HG03135 (cell line): ENCODE results near the gene GKN1.

Experiments
- ATAC-seq: cut with Tn5 transposase; IDR thresholded peaks from one replicate; pipeline ENCODE4 v1.9.1; 2021; ENCODE audit warnings: mild to moderate bottlenecking, moderate library complexity; ENCODE audit not compliant: unreplicated experiment

Gene GKN1, protein sequence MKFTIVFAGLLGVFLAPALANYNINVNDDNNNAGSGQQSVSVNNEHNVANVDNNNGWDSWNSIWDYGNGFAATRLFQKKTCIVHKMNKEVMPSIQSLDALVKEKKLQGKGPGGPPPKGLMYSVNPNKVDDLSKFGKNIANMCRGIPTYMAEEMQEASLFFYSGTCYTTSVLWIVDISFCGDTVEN

GRCh38 chr2:68974251-68974650, at the start of gene GKN1:
TSS of gene GKN1 (plus strand) at chr2:68974636. CDS start at chr2:68974678, 42 bp downstream.
- no peak for ATAC-seq

- ATAC-seq = no peak
These were observed 49.0 kb upstream of the GKN1 start for GRCh38 chr2:68925295-68925896.

DNA sequence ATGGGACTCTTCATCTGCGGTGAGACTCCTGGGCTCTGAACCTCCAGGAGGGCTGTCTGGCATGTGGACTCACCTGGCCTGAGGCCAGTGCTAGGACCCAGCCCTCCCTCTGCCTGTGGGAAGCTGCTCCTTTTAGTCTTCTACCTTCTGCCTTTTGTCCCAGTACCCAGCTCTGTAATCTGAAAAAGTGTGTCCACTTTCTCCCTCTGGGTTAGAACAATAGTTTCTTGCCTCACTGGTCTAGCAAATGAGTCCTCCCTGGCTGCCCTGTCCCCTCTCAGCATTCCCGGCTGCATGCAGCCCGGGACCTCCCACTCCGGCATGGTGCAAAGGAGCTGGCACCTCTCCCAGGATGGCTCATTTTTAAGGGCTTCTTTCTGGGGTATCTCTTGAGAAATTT, 47.6 kb upstream of the GKN1 start:
- ATAC-seq = no peak

DNA sequence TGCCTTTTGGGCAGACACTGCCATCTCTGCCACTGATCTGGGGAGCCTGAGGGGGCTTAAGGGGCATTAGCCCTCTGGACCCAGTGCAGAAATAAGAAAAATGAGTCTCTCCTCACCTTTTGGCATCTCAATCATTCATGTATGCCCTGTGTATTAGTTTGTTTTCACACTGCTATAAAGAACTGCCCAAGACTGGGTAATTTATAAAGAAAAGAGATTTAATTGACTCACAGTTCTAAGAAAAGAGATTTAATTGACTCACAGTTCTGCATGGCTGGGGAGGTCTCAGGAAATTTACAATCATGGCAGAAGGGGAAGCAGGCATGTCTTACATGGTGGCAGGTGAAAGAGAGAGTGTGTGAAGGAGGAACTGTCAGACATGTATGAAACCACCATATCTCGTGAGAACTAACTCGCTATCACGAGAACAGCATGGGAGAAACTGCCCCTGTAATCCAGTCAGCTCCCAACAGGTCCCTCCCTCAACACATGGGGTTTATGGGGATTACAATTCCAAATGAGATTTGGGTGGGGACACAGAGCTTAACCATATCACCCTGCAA, 43.2 kb upstream of the GKN1 start:
- no peak for ATAC-seq

- no peak for ATAC-seq
These were observed 42.6 kb upstream of the GKN1 start for GRCh38 chr2:68931799-68932198.

- no peak for ATAC-seq
These were observed 42.0 kb upstream of the GKN1 start for GRCh38 chr2:68932402-68932801.

DNA sequence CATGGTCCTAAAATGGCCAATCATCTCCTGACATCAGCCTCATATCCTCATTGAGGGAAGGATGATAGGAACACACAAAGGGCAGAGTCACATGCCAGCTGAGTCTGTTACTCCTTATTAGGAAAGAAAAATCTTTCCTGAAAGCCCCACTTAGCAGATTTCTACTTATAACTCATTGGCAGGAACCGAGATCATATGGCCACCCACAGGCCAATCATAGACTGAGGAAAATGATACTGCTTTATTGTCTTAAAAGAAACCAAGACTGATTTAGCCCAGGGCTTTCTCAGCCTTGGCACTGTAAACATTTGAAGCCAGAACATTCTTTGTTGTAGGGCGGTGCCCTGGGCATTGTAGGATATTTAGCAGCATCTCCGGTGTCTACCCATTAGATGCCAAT, 40.4 kb upstream of the GKN1 start:
- ATAC-seq = no peak

DNA sequence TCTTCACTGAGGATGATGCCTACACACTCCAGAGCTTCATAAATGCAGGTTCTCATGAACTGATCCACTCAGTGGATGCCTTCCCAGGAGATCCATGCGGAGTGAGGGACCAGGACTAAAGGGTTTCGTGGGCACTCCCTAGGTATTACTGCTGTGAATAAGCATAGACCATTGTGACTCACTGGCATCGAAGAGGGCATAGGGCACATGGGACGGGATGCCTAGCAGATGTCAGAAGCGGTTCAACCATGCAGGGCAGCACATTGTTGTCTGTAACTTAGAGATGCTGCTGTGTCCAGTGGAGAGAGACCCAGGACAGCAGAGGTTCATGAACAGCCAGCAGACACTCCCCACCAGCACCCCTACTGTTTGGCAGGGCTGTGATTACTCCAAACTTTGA, 39.0 kb upstream of the GKN1 start:
- no peak for ATAC-seq

DNA sequence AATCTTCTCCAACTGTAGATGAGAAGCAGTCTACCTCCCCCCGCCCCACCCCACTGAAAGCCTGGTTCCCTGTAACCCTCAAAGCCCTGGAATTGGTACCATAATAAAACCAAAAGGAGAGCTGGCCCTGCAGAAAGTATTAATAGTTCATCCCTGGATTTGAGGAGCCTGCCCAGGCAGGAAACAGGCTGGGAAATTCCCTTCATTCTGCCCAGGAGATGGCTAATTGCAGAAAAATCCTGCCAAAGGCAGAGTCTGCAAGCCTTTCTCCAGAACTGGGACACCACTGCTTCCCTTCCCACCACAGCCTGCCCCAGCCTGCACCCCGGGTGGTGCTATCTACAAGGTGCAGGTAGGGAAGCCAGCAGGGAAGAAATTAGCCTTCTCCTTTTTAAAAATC, 38.0 kb upstream of the GKN1 start:
- no peak for ATAC-seq

DNA sequence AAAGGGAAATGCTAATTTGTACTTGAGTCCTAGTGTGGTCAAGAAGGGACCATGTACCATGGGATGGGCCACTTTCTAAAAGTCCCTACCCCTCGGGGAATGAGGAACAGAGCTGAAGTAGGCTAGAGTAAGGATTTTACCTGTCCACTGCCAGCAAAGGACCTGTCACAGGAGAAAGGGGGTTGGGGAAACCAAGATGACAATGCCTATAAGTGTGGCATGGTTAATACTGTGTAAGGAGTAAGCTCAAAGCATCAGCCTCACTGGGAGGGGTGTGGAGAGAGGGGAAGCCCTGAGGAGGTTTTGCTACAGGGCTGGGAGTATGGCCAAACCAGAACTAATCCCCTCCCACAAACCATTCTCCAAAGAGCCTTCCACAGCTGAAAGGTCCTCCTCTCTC, 37.5 kb upstream of the GKN1 start:
- ATAC-seq = no peak

- no peak for ATAC-seq
These were observed 36.9 kb upstream of the GKN1 start for GRCh38 chr2:68937346-68938055.

DNA sequence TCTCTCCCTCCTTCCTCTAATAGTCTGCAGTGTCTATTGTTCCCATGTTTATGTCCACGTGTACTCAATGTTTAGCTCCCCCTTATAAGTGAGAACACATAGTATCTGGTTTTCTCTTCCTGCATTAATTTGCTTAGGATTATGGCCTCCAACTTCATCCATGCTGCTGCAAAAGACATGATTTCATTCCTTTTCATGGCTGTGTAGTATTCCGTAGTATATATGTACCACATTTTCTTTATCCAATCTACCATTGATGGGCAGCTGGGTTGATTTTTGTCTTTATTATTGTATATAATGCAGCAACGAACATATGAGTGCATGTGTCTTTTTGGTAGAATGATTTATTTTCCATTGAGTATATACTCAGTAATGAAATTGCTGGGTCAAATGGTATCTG, 35.5 kb upstream of the GKN1 start:
- no peak for ATAC-seq

DNA sequence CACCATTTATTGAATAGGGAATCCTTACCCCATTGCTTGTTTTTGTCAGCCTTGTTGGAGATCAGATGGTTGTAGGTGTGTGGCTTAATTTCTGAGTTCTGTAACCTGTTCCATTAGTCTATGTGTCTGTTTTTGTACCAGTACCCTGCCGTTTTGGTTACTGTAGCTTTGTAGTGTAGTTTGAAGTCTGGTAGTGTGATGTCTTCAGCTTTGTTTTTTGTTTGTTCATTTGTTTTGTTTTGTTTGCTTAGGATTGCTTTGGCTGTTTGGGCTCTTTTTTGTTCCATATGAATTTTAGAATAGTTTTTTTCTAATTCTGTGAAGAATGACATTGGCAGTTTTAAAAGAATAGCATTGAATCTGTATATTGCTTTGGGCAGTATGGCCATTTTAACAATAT, 34.5 kb upstream of the GKN1 start:
- no peak for ATAC-seq

DNA sequence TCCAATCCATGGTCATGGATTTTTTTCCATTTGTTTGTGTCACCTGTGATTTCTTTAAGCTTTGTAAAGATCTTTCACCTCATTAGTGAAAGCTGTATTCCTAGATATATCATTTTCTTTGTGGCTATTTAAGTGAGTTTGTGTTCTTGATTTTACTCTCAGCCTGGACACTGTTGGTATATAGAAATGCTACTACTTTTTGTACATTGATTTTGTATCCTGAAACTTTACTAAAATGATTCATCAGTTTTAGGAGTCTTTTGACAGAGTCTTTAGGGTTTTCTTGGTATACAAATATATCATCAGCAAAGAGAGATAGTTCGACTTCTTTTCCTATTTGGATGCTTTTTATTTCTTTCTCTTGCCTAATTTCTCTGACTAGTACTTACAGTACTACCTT, 34.1 kb upstream of the GKN1 start:
- ATAC-seq = no peak

DNA sequence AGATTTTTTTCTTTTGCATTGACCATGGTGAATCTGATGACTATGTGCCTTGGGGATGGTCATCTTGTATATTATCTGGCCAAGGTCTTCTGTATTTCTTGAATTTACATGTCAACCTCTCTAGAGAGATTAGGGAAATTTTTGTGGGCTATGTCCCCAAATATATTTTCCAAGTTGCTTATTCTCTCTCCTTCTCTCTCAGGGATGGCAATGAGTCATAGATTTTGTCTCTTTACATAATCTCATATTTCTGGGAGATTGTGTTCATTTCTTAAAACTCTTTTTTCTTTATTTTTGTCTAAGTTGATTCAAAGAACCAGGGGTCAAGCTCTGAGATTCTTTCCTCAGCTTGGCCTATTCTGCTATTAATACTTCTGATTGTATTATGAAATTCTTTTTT, 31.6 kb upstream of the GKN1 start:
- ATAC-seq = no peak

- ATAC-seq = no peak
These were observed 30.6 kb upstream of the GKN1 start for GRCh38 chr2:68943581-68944568.

GRCh38 chr2:68946117-68946516, 28.3 kb upstream of the GKN1 start:
- ATAC-seq = no peak

DNA sequence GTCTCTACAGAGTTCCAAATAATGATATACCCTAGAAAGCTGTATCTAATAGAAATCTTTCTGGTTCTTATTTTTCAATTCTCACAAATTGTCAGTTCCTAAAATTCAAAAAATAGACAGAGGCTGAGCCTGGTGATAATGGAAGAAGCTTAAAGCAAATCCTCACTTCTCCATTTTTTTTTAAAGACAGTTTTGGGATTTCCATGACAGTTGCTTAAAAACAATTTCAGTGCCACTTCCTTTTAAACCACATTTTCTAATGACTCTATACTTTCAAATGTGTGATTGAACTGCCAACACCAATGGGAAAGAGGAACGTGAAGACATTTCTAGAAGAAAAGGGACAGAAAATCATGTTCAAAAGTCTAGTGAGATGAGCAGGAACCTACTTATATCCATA, 25.7 kb upstream of the GKN1 start:
- no peak for ATAC-seq

DNA sequence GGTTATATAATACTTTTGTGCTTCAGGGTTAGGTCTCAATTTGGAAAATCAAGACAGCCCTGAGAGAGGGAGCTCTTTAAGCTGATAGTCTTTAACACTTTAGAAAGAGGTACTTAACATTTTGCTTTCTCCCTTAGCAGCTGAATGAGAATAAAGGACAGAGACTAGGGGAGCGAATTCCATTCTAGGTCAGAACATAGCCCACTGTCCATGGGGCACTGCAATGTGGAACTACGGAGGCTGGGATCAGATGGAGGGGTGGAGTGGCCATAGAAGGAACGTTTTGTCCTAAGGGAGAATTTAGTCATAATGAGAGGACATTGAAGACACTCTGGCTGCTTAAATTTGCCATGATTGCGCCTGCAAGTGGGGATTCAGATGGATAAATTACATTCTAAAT, 22.5 kb upstream of the GKN1 start:
- ATAC-seq = no peak

DNA sequence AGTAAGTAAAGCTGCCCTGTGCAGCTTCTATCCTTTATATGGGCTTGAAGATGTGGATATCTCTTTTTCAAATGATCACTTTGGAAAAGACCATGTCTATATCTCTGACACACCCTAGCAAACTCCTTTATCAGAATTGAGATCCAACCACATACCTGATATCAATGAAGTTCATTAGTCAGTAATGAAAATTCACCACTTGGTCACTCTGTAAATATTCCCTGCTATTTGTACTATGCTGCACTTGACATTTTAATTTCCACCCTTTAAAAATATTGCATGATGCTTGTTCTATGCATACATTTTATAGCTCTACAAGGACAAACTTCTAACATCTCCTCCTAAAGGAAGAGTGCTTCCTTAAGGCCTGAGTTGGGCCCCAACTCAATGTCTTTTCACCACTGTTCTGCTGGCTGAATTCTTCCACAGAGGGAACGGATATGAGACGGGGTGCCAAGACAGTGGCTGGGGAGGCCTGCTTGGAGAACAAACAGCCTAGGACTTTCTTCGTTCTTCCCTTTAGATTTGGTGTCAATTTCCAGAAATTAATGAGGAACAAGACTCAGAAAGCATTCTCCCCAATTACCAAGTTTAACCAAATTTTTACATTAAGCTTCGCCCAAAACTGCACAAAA, 21.4 kb upstream of the GKN1 start, which contains the start of gene GKN2:
Gene GKN2, minus strand, starts transcription at position 7 of the 635 bp plus-strand sequence. CDS start 32 bp downstream, outside the sequence.
- ATAC-seq = no peak
